HG02840 (cell line): ENCODE data around the gene EIF4A3.

Source experiments
- ATAC-seq: cut with Tn5 transposase; IDR thresholded peaks from one replicate; pipeline ENCODE4 v1.9.1; 2021; ENCODE audit warnings: mild to moderate bottlenecking, moderate library complexity, moderate number of reproducible peaks; ENCODE audit not compliant: unreplicated experiment, low FRiP score

EIF4A3 gene

GRCh38 chr17:80086616-80087015, 60.3 kb downstream of the EIF4A3 start:
- ATAC-seq = no peak

- no peak for ATAC-seq
These were observed 60.8 kb downstream of the EIF4A3 start for GRCh38 chr17:80086081-80086480.

- no peak for ATAC-seq
These were observed 62.2 kb downstream of the EIF4A3 start for GRCh38 chr17:80084773-80085172.
